ENCODE results near the gene SARS2. TPM values are rescaled to one million over a fixed set of nuclear protein-coding genes. Genes with fewer than 3 reads are reported as not detected.
"Not testable (repeated sequence)": the region's sequence is repeated elsewhere in the genome, so short reads cannot be mapped to it uniquely, and the experiment has no call there.

Gene SARS2
- total RNA-seq, 1 donor from 2014 or later, result 32.3 TPM

- H3K27ac Mint-ChIP-seq, result peak within 1 kb of the TSS; percentile 90
- peaks cover 31% of the 10 kb centered on the region for H3K4me1 Mint-ChIP-seq (ENCODE audit: unreplicated experiment)
- DNase-seq (ENCODE audit: extremely low spot score, unreplicated experiment), result peak; percentile 75
- no peaks in the 10 kb centered on the region for H3K27me3 Mint-ChIP-seq
- H3K4me3 Mint-ChIP-seq, result peak within 1 kb of the TSS; percentile 97
- TF ChIP-seq CTCF (conservative IDR thresholded peaks at IDR 0.05), result no peak
- H3K9me3 Mint-ChIP-seq, result no peaks in the 10 kb centered on the region
- H3K36me3 Mint-ChIP-seq, result no peaks in the 10 kb centered on the region
These were observed 44.8 kb upstream of the SARS2 start, which contains the start of gene FBXO17 for GRCh38 chr19:38975214-38975860. Gene FBXO17, minus strand, starts transcription at chr19:38975742. Its CDS starts 25,423 bp downstream, at chr19:38950319.

- peak overlapping the region; percentile 97 for H3K4me3 Mint-ChIP-seq
- H3K4me1 Mint-ChIP-seq (ENCODE audit: unreplicated experiment), result peaks cover 31% of the 10 kb centered on the region
- H3K27me3 Mint-ChIP-seq, result no peaks in the 10 kb centered on the region
- peak; percentile 51 for TF ChIP-seq CTCF (conservative IDR thresholded peaks at IDR 0.05)
- H3K27ac Mint-ChIP-seq, result peak overlapping the region; percentile 90
- no peak for DNase-seq (ENCODE audit: extremely low spot score, unreplicated experiment)
- H3K9me3 Mint-ChIP-seq, result no peaks in the 10 kb centered on the region
- no peaks in the 10 kb centered on the region for H3K36me3 Mint-ChIP-seq
These were observed 44.2 kb upstream of the SARS2 start for GRCh38 chr19:38974624-38975213.

GRCh38 chr19:38971672-38972071, 41.1 kb upstream of the SARS2 start:
- Mint-ChIP-seq H3K4me3 (no peak overlapping the region), H3K4me1 (ENCODE audit: unreplicated experiment) (peaks cover 18% of the 10 kb centered on the region), H3K36me3 (peaks cover 3% of the 10 kb centered on the region), H3K27me3 (no peaks in the 10 kb centered on the region), H3K27ac (no peak overlapping the region), H3K9me3 (no peaks in the 10 kb centered on the region)
- TF ChIP-seq CTCF (conservative IDR thresholded peaks at IDR 0.05), result no peak
- no peak for DNase-seq (ENCODE audit: extremely low spot score, unreplicated experiment)

- no peaks in the 10 kb centered on the region for H3K9me3 Mint-ChIP-seq
- no peaks in the 10 kb centered on the region for H3K27me3 Mint-ChIP-seq
- peaks cover 7% of the 10 kb centered on the region for H3K36me3 Mint-ChIP-seq
- H3K4me1 Mint-ChIP-seq (ENCODE audit: unreplicated experiment), result peaks cover 10% of the 10 kb centered on the region
- no peak for DNase-seq (ENCODE audit: extremely low spot score, unreplicated experiment)
- TF ChIP-seq CTCF (conservative IDR thresholded peaks at IDR 0.05), result no peak
- H3K4me3 Mint-ChIP-seq, result no peak overlapping the region
- no peak overlapping the region for H3K27ac Mint-ChIP-seq
These were observed 40.3 kb upstream of the SARS2 start for GRCh38 chr19:38970664-38971532.

- H3K4me3 Mint-ChIP-seq; DNase-seq (ENCODE audit: extremely low spot score, unreplicated experiment); H3K4me1 Mint-ChIP-seq (ENCODE audit: unreplicated experiment); H3K9me3 Mint-ChIP-seq; H3K27ac Mint-ChIP-seq; H3K27me3 Mint-ChIP-seq: not testable (repeated sequence)
- peaks cover 12% of the 10 kb centered on the region for H3K36me3 Mint-ChIP-seq
These were observed 35.6 kb upstream of the SARS2 start for GRCh38 chr19:38966149-38966548.

- Mint-ChIP-seq H3K36me3 (peaks cover 12% of the 10 kb centered on the region), H3K27ac (no peak overlapping the region), H3K4me1 (ENCODE audit: unreplicated experiment) (peaks cover 5% of the 10 kb centered on the region), H3K9me3 (no peaks in the 10 kb centered on the region), H3K4me3 (no peak overlapping the region), H3K27me3 (no peaks in the 10 kb centered on the region)
- DNase-seq (ENCODE audit: extremely low spot score, unreplicated experiment), result no peak
- no peak for TF ChIP-seq CTCF (conservative IDR thresholded peaks at IDR 0.05)
These were observed 34.2 kb upstream of the SARS2 start for GRCh38 chr19:38964738-38965137.
